Activated T-cell treated with anti-CD3 and anti-CD28 coated beads, Interleukin-2, amount 50 U/mL, for 1 hour (primary cell): ENCODE results near the gene SPEF1.

ENCODE experiments used
- DNase-seq: peaks from one replicate; pipeline ENCODE4 v3.0.0-alpha.2; 2020

Gene SPEF1

GRCh38 chr20:3728354-3728753 lies 52.9 kb downstream of the SPEF1 start:
- DNase-seq: no peak
